GM18526 (cell line): ENCODE data around the gene MAML3.

Experiments used
- POLR2A ChIP-seq: IDR thresholded peaks from 3 replicates; pipeline ENCODE4 v1.6.1; 2011; ENCODE audit not compliant: insufficient read length; ENCODE audit errors: extremely low read depth

MAML3 gene

DNA sequence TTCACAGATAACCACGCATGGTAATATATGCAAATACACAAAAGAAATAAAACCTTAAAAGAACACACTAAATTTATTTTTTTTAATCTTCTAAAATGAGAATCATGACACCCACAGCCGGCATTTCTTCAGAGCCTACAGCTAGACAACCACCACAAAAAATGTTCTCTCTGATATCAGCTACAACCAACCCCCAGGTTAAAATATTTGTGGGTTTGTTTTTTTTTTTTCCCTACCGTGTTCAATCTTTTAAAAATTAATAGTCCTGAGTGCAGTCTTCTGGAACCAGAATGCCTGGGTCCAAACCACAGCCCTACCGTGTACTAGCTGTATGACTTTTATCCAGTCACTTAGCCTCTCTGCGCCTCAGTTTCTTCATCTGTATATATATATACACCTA lies 36.0 kb downstream of the MAML3 start:
- no peak for TF ChIP-seq POLR2A

DNA sequence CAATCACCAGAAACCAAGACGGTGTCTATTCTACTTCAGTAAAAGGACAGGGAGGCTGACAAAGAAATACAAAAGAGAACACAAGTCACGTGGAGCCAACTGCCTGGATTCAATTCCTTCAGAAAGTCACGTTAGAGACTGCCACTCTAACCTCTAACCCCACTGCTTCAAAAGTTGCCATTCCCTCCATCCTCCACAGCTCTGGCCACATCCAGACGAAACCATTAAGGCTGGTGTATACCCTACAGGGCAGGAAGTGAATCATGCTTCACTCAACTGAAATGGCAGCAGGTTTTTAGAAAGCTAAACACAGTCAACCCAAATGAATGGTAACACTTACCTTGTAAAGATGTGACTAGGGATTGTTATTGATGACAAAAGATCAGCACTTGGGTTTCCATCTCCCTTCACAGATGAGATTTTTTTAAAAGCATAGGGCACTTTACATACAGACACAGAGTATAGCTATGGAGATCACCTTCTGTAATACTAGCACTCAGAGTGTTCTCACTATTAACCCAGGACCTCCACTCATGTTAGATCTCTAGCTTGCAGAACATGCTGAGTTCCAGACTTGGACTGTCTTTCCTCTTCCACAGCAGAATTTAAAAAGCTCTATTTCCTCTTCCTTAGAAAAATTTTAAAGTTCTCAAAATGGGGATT lies 37.4 kb downstream of the MAML3 start:
- no peak for TF ChIP-seq POLR2A

DNA sequence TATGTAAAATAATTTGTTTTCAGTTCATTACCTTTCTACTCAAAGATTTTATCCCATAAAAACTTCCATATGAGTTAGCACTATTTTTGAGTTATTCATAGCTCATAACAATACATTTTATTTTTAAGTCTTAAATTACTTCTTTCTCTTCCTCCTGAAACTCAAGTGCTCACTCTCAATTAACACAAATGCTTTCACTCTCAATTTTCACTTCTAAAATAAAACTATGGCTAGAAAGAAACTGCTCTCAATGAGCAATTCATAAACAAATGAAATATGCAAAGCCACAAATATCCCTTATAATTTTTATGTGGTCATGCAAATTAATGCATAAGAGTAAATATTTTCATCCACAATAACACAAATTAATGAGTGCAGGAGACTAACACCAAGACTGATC lies 38.8 kb downstream of the MAML3 start:
- no peak for TF ChIP-seq POLR2A

DNA sequence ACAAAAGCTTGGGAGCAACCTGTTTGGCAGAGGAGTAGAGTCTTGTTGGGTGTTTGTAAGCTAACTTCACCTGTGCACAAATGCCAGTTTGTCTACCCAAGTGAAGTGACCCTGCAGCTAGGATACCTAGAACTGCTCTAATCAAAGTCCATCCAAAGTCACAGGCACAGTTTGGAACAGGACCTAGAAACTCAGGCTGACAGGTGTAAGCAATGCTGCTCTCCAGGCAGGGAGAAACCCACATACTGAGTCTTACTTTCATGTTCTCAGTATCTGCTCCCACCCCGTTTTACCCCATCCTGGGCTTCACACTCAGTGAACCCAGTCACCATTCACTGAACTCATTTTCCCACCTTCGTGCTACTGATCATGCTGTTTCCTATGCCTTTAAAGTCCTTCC lies 40.3 kb downstream of the MAML3 start:
- TF ChIP-seq POLR2A = no peak

DNA sequence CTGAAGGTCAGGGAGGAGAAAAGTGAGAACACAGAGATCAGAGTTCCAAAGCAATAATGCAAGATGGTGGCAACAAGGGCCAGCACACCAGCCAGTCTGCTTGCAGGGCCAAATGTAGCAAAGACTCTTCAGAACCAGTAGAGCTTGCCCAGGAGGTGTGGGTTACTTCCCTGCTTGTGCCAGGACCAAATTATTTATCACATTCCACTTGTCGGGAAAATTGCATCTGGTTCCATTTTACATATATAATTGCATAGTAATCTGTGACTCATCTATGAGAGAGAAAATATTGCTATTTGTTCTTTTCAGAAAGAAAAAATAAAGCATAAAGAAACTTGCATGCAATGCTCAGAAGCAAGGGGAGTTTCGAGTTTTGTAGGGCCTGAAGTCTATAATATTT lies 41.4 kb downstream of the MAML3 start:
- TF ChIP-seq POLR2A = no peak

DNA sequence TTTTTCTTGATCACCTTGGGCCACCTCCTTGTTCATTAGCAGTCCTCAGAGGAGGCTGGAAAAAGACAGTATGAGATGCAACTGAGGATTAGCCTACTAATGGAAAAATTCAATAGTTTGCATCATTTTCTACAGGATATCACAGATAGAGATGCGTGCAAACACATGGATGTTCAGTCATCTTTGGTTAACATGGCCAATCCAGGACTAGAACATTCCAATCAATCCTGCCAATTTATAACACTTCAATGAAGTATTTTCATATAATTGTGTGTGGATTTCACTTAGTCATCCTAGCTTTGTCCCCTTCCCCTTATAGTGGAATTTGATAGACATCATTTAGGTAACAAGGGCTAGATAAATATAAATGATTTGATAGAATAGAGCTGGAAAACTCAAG lies 42.7 kb downstream of the MAML3 start:
- TF ChIP-seq POLR2A = no peak

DNA sequence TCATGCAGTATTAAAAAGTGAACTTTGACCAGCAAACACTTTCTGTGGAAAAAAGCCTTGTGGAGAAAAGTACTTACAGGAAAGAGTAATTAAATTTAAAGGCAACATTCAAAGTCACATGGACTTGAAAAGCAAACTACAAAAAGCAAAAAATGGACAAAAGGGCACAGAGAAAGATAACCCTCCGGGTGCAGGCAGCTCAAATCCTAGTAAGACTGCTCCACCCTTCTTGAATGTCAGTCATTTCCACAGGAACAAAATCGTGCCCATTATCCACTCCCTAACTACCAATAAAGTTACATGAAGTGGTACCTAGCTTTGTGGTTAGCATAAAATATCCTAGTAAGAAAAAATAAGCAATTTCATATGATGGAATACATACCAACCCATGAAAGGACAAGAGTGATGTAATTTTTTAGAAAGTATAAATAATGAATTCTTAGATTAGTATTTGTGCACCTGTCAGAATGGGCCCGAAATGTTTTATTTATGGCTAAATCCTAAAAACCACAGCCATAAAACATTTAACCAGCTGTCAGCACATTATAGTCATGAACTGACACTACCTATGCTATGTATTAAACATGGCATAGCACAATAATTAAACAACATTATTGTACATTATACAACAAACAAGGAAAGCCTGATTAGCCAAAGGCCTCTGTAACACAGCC lies 43.3 kb downstream of the MAML3 start:
- TF ChIP-seq POLR2A = no peak

DNA sequence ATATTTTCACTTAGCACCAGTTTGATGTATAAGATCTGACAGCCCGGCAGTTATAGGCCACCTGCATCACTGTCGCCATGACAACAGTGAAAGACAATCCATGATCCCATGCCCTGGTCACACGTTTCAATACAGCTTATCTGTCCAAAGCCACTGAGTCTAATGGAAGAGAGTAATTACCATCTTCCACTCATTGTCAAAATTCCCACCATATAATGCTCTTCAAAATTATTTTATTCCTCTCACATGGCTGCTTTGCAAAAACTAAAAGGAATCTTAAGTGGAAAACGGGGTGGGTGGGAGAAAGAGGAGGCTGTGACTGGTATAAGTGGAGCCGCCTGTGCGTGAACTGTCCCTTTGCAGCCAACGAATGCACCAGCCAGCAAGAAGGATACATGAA lies 44.2 kb downstream of the MAML3 start:
- TF ChIP-seq POLR2A = no peak

DNA sequence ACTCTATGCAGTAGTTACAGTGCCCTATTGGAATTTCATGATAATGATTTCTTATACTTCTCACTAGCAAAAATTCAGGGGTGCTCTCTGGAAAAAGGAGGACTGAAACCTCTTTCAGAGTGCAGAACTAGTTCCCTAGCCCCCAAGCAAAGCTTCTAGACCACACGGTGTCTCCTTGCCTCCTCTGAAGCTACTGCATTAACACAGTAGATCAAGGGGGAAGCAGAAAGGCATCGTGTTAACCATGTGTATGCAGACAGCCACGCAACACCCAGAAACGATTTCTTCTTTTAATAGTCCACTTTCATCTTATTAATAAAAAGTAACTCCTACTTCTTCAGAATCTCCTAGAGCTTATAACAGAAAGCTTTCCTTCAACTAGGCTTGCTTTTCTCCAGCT lies 44.7 kb downstream of the MAML3 start:
- no peak for TF ChIP-seq POLR2A

DNA sequence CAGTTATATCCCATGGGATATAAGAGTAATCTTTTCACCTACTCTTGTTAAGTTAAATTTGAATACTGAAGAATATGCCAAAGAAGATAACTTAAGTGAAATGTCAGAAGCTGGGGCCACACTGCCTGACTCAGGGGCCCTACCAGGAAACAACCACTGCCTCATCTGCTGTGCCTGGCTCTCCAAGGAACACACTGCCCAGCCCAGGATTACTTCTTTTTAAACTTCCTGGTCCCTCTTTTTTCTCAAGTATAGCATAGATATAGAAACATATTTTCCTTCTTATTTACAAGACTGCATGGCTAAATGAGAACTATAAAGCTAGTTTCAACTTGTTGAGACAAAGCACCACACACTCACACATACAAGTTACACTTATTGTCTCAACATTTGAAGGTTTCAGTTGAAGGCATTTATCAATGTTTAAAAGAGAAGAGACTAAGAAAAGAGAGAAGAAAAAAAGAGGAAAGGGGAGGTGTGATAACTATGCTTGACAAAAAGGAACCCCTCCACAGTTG lies 45.2 kb downstream of the MAML3 start:
- no peak for TF ChIP-seq POLR2A

DNA sequence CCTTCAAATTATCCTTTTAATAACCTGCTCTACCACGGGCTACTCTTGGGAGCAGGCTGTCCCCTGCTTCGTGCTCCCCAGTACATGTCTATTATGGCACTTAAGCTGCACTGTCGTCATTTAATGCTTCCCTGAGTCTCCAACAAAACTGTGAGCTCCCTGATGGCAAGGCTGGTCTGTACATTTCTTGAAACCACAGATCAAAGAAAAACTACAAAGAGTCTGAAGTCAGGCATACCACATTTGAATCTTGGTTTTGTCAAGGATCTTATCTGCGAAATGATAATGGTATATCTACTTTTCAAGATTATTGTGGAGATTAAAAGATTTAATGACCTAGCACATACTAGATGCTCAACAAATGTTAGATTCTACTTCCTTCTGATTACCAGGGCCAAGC lies 45.7 kb downstream of the MAML3 start:
- TF ChIP-seq POLR2A = no peak

DNA sequence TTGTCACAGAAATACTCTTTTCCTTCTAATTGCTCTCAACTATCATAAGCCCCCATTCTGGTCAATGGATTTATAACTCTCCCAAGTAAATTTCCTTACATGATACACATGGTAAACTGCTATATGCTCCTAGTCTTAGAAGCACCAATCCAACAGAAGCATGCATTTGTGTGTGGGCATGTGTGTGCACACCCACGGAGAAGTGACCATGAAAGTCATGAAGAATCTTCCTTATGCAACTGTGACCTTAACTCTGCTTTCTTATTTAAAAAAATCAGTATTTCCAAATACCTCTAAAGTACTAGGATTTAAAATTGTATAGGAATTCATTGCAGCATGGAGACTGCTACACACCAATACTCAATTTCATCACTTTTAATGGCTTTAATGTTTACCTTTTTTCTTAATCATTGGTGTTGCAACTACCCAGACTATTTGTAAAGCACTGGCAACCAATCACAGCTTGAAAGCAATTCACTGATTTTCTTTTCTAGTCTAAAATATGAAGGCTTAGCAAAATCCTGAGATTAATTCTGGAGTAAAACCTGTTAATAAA lies 47.6 kb downstream of the MAML3 start:
- TF ChIP-seq POLR2A = no peak

DNA sequence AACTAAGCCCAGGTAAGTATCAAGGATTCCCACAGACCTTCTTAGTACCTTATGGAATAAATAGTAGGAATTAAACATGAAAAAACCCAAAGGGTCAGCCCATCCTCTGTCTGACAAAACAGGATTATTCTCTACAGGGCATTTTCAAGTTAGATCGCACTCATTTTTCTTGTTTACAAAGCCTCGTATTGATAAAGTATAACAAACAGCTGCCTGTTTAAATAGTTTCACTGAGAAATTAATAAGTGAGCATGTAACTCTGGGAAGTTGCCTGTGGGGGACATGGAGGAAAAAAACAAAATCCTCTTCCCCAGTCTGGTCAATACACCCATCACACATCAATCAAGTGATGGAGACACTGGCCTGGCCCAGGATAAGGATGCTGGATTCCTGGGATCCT lies 48.5 kb downstream of the MAML3 start:
- TF ChIP-seq POLR2A = no peak

DNA sequence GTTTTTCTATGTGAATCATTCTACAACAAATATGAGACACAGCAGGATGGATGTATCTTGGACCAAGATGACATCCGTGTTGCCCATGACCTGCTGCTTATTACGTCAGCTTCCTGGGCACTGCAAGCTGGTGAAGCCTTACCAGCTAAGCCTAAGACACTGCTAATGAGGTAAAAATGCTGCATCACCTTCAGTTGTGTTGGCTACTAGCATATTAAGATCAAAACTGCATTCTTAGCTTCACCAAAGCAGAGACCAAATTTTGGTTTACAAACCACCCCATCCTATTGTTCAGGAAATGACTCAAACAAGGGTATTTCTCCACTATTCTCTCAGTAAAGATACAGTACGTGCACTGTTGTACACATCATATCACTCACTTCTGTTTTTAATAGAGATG lies 50.3 kb downstream of the MAML3 start:
- TF ChIP-seq POLR2A = no peak

DNA sequence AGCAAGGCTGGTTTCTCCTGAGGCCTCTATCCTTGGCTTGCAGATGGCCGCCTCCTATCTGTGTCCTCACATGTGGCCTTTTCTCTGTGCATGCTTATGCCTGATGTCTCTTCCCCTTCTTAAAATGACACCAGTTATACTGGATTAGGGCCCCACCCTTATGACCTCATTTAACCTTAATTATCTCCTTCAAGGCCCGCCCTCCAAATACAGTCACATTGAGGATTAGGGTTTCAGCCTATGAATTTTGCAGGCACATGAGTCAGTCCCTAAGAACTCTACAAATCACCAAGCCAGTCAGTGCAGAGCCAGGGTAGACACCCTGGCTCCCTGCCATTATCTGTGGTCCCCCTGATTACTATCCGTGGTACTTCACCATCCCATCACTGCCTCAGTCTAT lies 51.6 kb downstream of the MAML3 start:
- TF ChIP-seq POLR2A = no peak

DNA sequence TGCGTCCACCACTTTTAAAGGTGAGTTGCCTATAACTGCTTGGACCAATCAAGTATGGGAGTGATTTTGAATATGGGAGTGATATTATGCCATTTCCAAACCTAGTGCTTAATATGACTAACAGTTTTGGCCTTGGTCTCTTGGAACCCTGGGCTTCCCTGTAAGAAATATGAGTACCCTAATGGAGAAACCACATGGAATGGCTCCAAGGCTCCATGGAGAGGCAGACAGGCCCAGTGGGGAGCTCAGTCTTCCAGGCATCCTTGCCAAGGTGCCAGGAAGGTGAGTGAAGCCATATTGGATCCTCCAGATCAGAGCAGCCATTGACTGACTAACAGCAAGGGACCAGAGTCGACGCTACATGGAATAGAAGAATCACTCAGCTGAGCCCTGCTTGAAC lies 53.2 kb downstream of the MAML3 start:
- no peak for TF ChIP-seq POLR2A
